NCI-H1092 treated with DMSO at 0.1 percent for 48 hours (cell line): ENCODE data around the gene TTC17.

ENCODE experiments used
- DNase-seq: peaks from one replicate; lab custom pipeline; 2025; lab: John Stamatoyannopoulos, UW

TTC17 gene

DNA sequence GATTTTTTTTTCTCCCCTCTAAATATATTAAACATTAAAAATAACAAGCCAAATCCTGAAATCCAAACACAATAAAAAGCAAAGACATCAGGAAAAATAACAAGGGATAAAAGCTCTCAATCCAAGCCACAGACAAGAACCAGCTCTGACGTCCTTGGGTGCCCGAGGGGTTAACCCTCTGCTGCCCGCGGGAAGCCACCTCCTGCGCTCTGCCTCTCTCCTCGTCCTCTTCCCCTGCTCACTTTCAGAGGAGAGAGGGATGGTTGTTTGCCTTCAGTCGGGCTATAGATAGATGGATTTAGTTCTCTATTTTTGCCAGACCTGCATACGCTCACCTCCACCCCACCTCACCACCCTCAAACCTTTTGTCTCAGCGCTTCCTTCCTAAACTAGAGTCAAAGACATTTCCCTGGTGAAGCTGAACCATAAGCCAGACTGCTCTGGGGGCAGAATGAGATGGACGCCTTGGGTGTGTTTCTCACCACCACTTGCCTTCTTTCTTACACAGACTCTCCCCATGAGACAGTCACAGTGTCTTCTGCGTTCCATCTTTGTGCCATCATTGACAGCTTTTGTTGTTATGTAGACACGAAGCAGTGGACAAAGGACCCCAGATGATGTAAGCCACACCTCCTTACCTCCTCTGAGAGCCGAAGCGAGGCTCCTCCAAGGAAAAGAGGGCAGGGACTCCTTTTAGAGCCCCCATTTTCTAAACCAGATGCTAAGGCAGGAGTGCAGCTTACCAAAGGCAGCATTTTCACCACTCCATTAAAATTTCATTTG, 179.3 kb downstream of the TTC17 start:
- no peak for DNase-seq

DNA sequence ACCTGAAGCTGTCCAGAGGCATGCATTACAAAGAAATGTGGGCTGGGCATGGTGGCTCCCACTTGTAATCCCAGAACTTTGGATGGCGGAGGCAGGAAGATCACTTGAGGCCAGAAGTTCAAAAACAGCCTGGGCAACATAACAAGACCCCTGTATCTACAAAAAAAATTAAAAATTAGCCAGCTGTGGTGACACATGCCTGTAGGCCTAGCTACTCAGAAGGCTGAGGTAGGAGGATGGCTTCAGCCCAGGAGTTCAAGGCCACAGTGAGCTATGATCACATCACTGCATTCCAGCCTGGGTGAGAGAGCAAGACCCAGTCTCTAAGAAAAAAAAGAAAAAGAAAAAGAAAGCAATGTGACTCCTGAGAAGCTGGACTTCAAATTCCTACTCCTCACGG, 183.3 kb downstream of the TTC17 start:
- DNase-seq: no peak

DNA sequence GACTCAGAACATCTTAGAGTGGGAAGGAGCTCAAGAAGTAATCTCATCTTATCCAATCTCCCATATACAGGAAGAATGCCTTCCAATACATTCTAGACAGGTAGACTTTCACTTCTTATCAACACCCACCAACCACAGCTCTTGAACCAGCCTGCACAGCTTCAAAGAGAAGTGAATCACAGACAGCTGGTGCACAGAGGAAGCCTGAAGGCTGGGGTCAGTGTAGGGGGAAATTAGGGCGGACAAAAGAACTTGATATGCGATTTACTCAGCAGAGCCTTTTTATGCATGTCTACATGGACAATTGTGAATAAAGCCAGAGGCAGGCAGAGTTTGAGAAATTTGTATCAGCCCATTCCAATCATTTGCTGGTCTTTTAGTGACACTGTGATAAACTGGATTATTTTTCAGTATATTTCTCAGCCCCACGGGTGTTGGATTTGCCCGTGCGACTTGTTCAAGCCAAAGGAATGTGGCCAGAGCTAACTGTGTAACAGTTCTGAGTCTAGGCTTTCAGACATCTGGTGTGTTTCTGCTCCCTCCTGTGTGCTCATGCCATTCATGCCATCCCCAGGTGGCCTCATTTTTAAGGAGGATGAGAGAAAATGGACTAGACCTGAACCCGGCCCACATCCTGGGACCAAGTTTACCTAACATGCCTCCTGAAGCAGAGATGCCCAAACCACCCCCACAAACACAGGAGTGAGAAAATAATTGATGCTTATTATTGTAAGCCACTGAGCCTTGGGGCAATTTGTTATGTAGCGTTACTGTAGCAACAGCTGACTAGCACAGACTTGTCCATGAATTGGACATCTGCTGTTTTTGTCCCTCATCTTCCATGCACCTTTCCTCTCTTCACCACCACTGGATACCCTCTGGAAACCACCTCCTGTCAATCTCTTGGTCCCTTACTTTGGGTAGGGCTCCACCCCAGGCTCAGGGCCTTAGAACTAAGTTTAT, 184.3 kb downstream of the TTC17 start:
- DNase-seq: no peak
